ENCODE data around the gene GPATCH2L.

Gene GPATCH2L

GRCh38 chr14:76195003-76195402 is 43.3 kb downstream of the GPATCH2L start:
- in situ Hi-C loops (cut with MboI; ENCODE audit: low sequenced_read_pairs): no loop called here

DNA sequence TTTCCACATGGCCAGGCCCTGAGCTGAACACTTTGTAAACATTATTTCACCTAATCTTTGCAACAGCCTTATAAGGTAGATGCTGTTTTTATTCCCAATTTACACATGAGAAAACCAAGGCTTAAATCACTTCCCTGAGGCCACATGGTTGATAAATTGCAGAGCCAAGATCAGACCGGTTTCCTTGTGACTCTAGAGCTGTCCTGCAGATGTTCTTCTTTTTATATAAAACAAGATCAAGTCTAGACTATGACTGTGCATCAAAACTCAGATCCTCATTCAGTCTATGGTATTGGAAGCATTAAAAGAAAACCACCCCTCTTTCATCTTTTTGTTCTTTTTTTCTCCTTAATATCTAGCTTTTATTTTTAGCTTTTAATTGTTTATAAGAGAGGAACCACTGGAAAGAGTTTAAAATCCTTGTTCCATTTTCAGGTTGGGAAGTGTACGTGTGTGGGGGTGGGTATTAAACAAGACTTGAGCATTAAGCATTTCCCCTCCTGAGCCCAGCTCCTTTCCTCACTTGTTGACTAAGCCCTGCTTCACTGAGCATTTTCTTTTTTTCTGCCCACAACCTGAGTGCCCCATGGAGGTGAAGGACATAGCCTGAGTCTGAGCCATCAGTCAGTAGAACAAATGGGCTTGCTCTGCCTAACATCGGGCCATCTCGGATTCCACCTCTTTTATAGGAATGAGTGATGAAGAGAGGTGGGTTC is 45.4 kb downstream of the GPATCH2L start:
- in situ Hi-C loops (cut with MboI; ENCODE audit: low sequenced_read_pairs): no loop called here

- in situ Hi-C loops (cut with MboI; ENCODE audit: low sequenced_read_pairs): no loop called here
These were observed 49.4 kb downstream of the GPATCH2L start for GRCh38 chr14:76201162-76201561.

DNA sequence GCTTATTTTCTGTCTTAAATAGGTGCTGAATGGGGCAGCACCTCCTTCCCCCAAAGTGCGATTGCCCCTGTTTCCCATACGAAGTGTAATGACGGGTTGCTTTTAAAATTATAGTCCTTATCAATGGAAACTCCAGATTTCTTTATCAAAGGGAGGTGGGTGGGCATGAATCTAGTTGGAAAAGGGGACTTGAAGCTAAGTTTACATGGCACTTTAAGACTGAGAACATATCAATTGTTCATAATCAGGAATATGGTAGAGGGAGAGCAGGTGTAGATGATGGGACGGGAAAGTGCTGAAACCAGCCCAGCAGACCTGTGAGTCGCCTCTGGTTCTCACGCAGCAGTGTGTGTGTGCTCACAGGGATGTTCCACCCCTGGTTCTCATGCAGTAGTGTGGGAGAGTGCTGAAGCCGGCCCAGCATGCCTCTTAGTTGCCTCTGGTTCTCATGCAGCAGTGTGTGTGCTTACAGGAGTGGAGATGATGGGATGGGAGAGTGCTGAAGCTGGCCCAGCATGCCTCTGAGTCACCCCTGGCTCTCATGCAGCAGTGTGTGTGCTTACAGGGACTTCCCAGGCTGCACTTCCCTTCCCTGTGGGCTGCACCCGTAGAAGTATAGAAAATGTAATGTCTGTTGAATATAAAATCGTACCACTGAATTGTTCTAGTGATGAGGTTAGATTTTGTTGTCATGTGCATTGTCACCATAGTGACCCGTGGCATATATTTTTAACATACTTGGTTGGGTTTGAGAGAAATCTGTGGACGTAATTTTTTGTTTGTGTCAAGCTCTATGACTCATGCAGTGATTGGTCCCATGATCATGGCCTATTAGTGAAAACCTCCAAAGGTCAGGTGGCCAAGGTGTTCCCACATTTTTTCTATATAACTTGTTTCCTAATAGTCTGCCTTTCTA is 51.6 kb downstream of the GPATCH2L start:
- in situ Hi-C loops (cut with MboI; ENCODE audit: low sequenced_read_pairs): no loop called here

- in situ Hi-C loops (cut with MboI; ENCODE audit: low sequenced_read_pairs): no loop called here
These were observed 52.9 kb downstream of the GPATCH2L start for GRCh38 chr14:76204461-76205230.

DNA sequence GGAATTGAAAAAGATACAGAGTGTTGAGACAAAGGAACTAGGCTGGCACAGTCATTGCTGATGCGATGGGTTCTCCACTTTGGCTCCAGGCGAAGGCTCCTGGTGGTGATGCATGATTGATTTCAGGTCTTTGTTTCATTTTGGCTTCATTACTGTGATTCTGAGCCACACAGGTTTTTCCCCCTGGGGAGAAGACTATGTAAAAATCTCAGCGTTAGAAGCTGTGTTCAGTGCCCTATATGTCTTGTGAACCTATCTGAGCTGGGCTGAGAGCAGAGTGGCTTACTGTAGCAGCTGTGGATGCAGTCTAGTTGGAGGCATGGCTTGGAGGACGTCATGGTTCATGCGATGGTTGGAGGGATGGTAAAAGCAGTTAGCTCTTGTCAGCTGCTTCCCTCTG is 54.0 kb downstream of the GPATCH2L start:
- in situ Hi-C loops (cut with MboI; ENCODE audit: low sequenced_read_pairs): no loop called here

DNA sequence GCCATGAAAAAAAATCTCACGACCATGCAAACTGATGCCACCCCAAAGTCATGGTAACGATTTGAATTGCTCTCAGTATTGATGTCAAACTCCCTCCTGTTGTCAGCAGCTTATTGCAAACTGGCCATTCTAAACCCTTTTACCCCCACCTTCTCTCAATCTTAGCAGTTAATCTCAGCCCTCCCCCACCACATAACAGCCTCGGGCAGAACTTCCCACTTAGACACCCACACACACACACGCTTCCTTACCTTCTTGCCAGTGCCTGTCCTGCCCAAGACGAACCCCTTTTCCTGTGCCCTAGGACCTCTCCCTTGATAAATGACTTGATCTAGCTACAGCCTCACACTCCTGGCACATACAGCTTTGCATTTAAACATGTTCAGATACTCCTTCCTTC is 56.6 kb downstream of the GPATCH2L start:
- in situ Hi-C loops (cut with MboI; ENCODE audit: low sequenced_read_pairs): no loop called here

GRCh38 chr14:76212242-76212641 is 60.5 kb downstream of the GPATCH2L start:
- in situ Hi-C loops (cut with MboI; ENCODE audit: low sequenced_read_pairs): no loop called here

- in situ Hi-C loops (cut with MboI; ENCODE audit: low sequenced_read_pairs): no loop called here
These were observed 65.5 kb downstream of the GPATCH2L start for GRCh38 chr14:76217179-76217578.

DNA sequence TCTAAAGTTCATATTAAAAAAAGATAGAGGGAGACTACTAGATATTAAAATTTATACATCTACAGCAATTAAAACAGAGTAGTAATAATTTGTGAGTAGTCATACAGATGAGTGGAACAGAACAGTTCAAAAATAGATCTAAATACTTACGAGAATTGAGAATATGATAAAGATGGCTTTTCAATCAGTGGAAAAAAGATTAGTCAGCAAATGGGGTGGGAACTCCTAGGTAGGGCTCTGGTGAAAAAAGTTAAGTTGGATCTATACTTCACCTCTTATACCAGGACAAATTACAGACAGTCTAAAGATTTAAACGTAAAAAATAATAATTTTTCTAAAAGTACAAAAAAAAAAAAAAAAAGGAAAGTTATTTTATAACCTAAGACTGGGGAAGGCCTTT is 66.9 kb downstream of the GPATCH2L start:
- in situ Hi-C loops (cut with MboI; ENCODE audit: low sequenced_read_pairs): no loop called here

- in situ Hi-C loops (cut with MboI; ENCODE audit: low sequenced_read_pairs): no loop called here
These were observed 68.2 kb downstream of the GPATCH2L start for GRCh38 chr14:76219873-76220272.

DNA sequence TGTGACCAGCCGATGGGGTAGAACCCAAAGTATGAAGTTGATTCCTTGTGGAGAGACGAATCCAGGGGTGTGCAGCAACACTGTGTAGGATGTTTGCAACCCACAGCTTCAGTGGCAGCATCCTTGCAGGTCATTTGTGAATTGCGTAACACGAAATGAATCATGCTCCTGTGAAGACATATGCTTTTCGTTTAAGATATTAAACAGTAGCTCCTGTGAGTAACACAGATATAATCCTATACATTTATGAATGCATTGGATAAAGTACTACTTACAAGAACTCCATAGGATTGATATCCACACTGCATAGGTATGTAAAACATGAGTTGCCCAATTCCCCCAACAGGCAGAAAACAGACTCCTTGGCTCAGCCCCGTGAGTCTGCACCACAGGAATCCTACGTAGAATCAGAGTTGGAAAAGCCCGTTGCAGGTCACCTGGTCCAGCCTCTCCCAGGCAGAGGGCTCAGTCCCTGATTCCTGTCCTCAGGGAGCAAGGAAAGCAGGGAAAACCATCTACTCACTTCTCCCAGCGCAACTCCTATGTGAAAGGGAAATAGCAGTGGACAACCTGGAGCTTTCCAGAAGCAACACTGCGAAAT is 75.8 kb downstream of the GPATCH2L start:
- in situ Hi-C loops (cut with MboI; ENCODE audit: low sequenced_read_pairs): no loop called here

- in situ Hi-C loops (cut with MboI; ENCODE audit: low sequenced_read_pairs): no loop called here
These were observed 76.4 kb downstream of the GPATCH2L start for GRCh38 chr14:76228138-76228537.

- in situ Hi-C loops (cut with MboI; ENCODE audit: low sequenced_read_pairs): no loop called here
These were observed 81.1 kb downstream of the GPATCH2L start for GRCh38 chr14:76232800-76233199.

GRCh38 chr14:76235628-76236027 is 83.9 kb downstream of the GPATCH2L start:
- in situ Hi-C loops (cut with MboI; ENCODE audit: low sequenced_read_pairs): no loop called here

DNA sequence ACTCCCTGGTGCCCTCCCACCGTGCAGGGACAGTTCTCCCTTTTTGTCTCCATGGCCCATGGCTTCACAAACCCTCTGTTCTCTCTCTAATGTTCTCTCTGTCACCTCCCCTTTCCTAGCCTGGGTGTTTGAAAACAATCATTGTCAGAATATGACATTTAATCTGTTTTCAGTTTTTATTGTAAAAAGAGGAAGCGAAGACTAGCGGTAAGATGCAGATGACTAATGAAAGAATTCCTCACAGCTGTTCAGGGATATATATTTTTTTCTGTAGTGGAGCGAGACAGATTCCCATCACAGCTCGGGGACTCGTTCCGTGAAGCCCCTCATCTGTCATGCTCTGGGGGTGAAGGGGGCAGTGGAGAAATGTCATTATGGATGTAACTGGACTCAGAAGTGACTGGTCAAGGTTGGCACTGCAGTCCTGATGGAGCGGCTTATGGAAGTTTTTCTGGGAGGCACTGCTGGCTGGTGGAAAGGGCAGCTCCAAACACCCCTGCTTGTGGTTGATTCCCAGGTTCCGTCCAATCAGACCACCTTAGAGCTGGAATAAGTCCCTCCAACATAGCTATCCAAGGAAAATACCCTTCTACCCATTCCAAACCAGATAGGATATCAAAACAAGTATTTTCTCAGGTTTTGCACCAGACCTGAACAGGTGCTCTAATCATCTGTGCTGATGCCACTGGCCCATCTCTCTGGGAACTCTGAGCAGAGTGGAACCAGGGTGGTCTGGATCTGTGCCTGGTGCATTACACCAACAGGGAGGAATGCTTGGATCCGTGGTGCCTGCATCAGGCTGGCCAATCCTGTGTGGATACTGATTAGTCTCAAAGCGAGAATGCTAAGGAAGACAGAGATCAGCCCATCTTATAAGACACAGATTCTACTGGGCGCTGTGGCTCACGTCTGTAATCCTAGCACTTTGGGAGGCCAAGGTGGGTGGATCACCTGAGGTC is 84.7 kb downstream of the GPATCH2L start:
- in situ Hi-C loops (cut with MboI; ENCODE audit: low sequenced_read_pairs): no loop called here

- in situ Hi-C loops (cut with MboI; ENCODE audit: low sequenced_read_pairs): no loop called here
These were observed 85.7 kb downstream of the GPATCH2L start for GRCh38 chr14:76237349-76237990.

DNA sequence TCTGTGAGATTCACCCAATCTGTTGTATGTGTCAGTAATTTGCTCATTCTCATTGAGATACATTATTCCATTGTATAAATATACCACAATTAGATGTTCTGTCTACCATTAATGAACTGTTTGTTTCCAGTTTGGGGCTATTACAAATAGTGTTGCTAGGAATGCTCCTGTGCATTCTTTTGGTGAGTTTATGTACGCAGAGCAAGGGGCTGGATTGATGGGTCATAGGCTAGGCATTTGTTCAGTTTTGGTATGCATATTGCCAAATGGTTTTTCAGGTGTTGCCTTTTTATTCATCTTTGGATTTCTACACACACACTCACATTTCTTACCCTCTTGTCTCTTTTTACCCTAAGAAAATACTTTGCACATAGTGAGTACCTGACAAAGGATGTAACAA is 93.4 kb downstream of the GPATCH2L start:
- in situ Hi-C loops (cut with MboI; ENCODE audit: low sequenced_read_pairs): no loop called here

GRCh38 chr14:76250302-76250701 is 98.6 kb downstream of the GPATCH2L start:
- in situ Hi-C loops (cut with MboI; ENCODE audit: low sequenced_read_pairs): no loop called here
